ENCODE results near the gene MRPS23.
A peak's percentile ranks its signal among the peaks of the same experiment; 100 is the strongest.

The MRPS23 gene

GRCh38 chr17:57871863-57872262 is 22.0 kb upstream of the MRPS23 start:
- no peak for TF ChIP-seq POLR2A (IDR thresholded peaks at IDR 0.05; ENCODE audit: extremely low read depth, insufficient read length)
- TF ChIP-seq, protein P1, sequence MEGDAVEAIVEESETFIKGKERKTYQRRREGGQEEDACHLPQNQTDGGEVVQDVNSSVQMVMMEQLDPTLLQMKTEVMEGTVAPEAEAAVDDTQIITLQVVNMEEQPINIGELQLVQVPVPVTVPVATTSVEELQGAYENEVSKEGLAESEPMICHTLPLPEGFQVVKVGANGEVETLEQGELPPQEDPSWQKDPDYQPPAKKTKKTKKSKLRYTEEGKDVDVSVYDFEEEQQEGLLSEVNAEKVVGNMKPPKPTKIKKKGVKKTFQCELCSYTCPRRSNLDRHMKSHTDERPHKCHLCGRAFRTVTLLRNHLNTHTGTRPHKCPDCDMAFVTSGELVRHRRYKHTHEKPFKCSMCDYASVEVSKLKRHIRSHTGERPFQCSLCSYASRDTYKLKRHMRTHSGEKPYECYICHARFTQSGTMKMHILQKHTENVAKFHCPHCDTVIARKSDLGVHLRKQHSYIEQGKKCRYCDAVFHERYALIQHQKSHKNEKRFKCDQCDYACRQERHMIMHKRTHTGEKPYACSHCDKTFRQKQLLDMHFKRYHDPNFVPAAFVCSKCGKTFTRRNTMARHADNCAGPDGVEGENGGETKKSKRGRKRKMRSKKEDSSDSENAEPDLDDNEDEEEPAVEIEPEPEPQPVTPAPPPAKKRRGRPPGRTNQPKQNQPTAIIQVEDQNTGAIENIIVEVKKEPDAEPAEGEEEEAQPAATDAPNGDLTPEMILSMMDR (IDR thresholded peaks at IDR 0.05; ENCODE audit: low read depth, low read length) = no peak
- TF ChIP-seq MYC (IDR thresholded peaks at IDR 0.05; ENCODE audit: low read depth, low read length) = no peak
- TF ChIP-seq MAX (IDR thresholded peaks at IDR 0.05; ENCODE audit: low read depth, low read length) = no peak
- H3K4me3 ChIP-seq (ENCODE audit: low read depth, low read length) = no peak overlapping the region
- no peak for DNase-seq (ENCODE audit: low read depth)

DNA sequence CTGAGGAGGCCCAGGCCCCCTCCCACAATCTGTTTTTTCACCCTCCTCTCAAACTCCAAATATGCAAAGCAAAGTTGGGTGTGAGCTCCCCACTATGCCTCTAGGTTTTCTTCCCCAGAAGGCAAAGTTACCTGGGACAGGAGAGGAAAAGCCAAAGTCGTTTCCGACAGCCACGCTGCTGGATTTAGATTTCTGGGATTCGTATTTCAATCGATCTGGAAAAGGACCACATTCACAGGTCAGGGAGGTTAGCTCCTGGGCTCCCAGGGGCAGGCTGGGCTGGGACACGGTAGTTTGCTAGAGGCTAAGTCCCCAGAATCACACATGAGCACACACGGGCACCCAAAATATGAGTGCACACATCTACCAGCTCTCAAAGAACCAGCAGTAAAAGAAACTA is 21.3 kb upstream of the MRPS23 start:
- H3K4me3 ChIP-seq (ENCODE audit: low read depth, low read length) = no peak overlapping the region
- DNase-seq (ENCODE audit: low read depth) = no peak
- TF ChIP-seq MYC (IDR thresholded peaks at IDR 0.05; ENCODE audit: low read depth, low read length) = no peak
- no peak for TF ChIP-seq POLR2A (IDR thresholded peaks at IDR 0.05; ENCODE audit: extremely low read depth, insufficient read length)
- TF ChIP-seq, protein P1 (IDR thresholded peaks at IDR 0.05; ENCODE audit: low read depth, low read length) = no peak
- TF ChIP-seq MAX (IDR thresholded peaks at IDR 0.05; ENCODE audit: low read depth, low read length) = no peak

DNA sequence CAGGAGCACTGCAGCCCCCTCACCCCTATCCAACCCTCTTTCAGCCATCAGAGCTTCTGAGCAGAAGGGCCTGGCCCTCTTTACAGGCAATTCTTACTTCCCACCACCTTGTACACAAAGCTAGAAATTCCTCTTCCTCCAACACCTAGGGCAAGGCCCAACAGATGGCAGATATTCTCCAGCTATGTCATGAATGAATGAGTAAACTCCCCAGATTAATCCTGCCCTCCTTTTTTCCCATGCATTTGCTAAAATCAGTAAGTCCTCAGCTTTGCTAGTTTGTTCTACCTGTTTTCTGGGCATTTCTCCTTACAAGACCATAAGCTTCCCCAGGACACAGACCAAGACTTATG is 20.4 kb upstream of the MRPS23 start:
- TF ChIP-seq POLR2A (IDR thresholded peaks at IDR 0.05; ENCODE audit: extremely low read depth, insufficient read length) = no peak
- TF ChIP-seq, protein P1 (IDR thresholded peaks at IDR 0.05; ENCODE audit: low read depth, low read length) = no peak
- TF ChIP-seq MYC (IDR thresholded peaks at IDR 0.05; ENCODE audit: low read depth, low read length) = no peak
- TF ChIP-seq MAX (IDR thresholded peaks at IDR 0.05; ENCODE audit: low read depth, low read length) = no peak
- no peak for DNase-seq (ENCODE audit: low read depth)
- H3K4me3 ChIP-seq (ENCODE audit: low read depth, low read length) = no peak overlapping the region

GRCh38 chr17:57869617-57870282 is 19.9 kb upstream of the MRPS23 start:
- TF ChIP-seq MAX (IDR thresholded peaks at IDR 0.05; ENCODE audit: low read depth, low read length) = no peak
- TF ChIP-seq MYC (IDR thresholded peaks at IDR 0.05; ENCODE audit: low read depth, low read length) = no peak
- TF ChIP-seq POLR2A (IDR thresholded peaks at IDR 0.05; ENCODE audit: extremely low read depth, insufficient read length) = no peak
- TF ChIP-seq, protein P1 (IDR thresholded peaks at IDR 0.05; ENCODE audit: low read depth, low read length) = no peak
- no peak overlapping the region for H3K4me3 ChIP-seq (ENCODE audit: low read depth, low read length)

GRCh38 chr17:57868910-57869616 is 19.2 kb upstream of the MRPS23 start:
- peak; percentile 54 for DNase-seq (ENCODE audit: low read depth)
- H3K4me3 ChIP-seq (ENCODE audit: low read depth, low read length) = no peak overlapping the region
- TF ChIP-seq, protein P1 (IDR thresholded peaks at IDR 0.05; ENCODE audit: low read depth, low read length) = no peak
- TF ChIP-seq MYC (IDR thresholded peaks at IDR 0.05; ENCODE audit: low read depth, low read length) = no peak
- TF ChIP-seq MAX (IDR thresholded peaks at IDR 0.05; ENCODE audit: low read depth, low read length) = no peak
- no peak for TF ChIP-seq POLR2A (IDR thresholded peaks at IDR 0.05; ENCODE audit: extremely low read depth, insufficient read length)

More at GRCh38 chr17:57869617-57870282, 19.9 kb upstream of the MRPS23 start:
- DNase-seq (ENCODE audit: low read depth) = no peak

Data from NB4 (cell line).